Natural killer cell (primary cell): ENCODE measurements around the gene RARB. TPM values are rescaled to one million over a fixed set of nuclear protein-coding genes. Genes with fewer than 3 reads are reported as not detected.

Source experiments
- ATAC-seq, 3 donors: fragments of 150-1000 bp in 2 of 3; fragments of 200-7000 bp in 1 of 3; cut with Tn5 transposase; 1 replicate in 1 of 3; 2 replicates in 2 of 3; pipeline ENCODE4 v1.10.0; 2021; ENCODE audit warnings: mild to moderate bottlenecking in 2 of 3, moderate library complexity in 2 of 3
- DNase-seq, 2 donors: peaks; one replicate each; pipeline versions ENCODE4 v3.0.0 to v3.0.0-alpha.2; 2013 to 2021; ENCODE audit warnings: mixed read lengths in 1 of 2
- H3K27ac ChIP-seq: one replicate; pipeline ENCODE4 v1.5.1; 2013; ENCODE audit warnings: mild to moderate bottlenecking, low read length
- H3K27me3 ChIP-seq: one replicate; pipeline ENCODE4 v1.6.1; 2013; ENCODE audit warnings: low read length; ENCODE audit not compliant: control insufficient read depth, insufficient read depth
- H3K36me3 ChIP-seq: one replicate; pipeline ENCODE4 v1.6.1; 2013; ENCODE audit warnings: low read length; ENCODE audit not compliant: control insufficient read depth, insufficient read depth
- H3K4me1 ChIP-seq: one replicate; pipeline ENCODE4 v1.6.1; 2013; ENCODE audit warnings: low read length; ENCODE audit not compliant: control insufficient read depth, insufficient read depth
- H3K4me3 ChIP-seq: one replicate; pipeline ENCODE4 v1.5.1; 2013; ENCODE audit warnings: low read length
- H3K9me3 ChIP-seq: one replicate; pipeline ENCODE4 v1.6.1; 2013; ENCODE audit warnings: low read length; ENCODE audit not compliant: control insufficient read depth, insufficient read depth
- H3K27ac Mint-ChIP-seq, 2 donors: one replicate each; pipeline ENCODE4 v1.8.0; 2022; ENCODE audit warnings: mild to moderate bottlenecking in 2 of 2, mixed read lengths in 2 of 2, moderate library complexity in 1 of 2
- H3K27me3 Mint-ChIP-seq, 2 donors: one replicate each; pipeline ENCODE4 v1.8.0; 2022; ENCODE audit warnings: low read depth in 2 of 2, mixed read lengths in 2 of 2
- H3K36me3 Mint-ChIP-seq: one replicate; pipeline ENCODE4 v1.8.0; 2022; ENCODE audit warnings: mixed read lengths
- H3K4me1 Mint-ChIP-seq, 2 donors: one replicate each; pipeline ENCODE4 v1.8.0; 2022; ENCODE audit warnings: mixed read lengths in 2 of 2
- H3K4me3 Mint-ChIP-seq: one replicate; pipeline ENCODE4 v1.8.0; 2022; ENCODE audit warnings: mild to moderate bottlenecking, moderate library complexity, mixed read lengths
- H3K9me3 Mint-ChIP-seq, 2 donors: one replicate each; pipeline ENCODE4 v1.8.0; 2022; ENCODE audit warnings: mixed read lengths in 2 of 2
- CTCF ChIP-seq: fragments of 200-600 bp; IDR thresholded peaks from one replicate; pipeline ENCODE4 v1.8.0; 2022; ENCODE audit warnings: antibody characterized with exemption
- WGBS: methylation state at CpG from one replicate; pipeline ENCODE4 v1.1.7; 2013; ENCODE audit warnings: missing lambda C conversion rate; ENCODE audit not compliant: insufficient coverage; 5-methylcytosine and 5-hydroxymethylcytosine counted together
- intact Hi-C: fragments of 100-400 bp; cut with micrococcal nuclease; formaldehyde crosslinking; loops from one replicate; pipeline ENCODE4 v1.14.2; 2022
- total RNA-seq, 4 donors: library from RNA; stranded (reverse); fragments of 120-200 nt in 1 of 4; gene quantifications; one replicate each; pipeline versions ENCODE4 v1.2.3 to v1.2.4, GENCODE V29; 2013 to 2022

Gene RARB
- total RNA-seq, 3 donors from 2014 or later (not counting 1 experiment from before 2014, with no cell fraction given) = not detected

- H3K27ac ChIP-seq = no peak overlapping the region
- no peaks in the 10 kb centered on the region for H3K9me3 ChIP-seq
- DNase-seq = no peak
- no peaks in the 10 kb centered on the region for H3K36me3 ChIP-seq
- Mint-ChIP-seq H3K9me3 (no peaks in the 10 kb centered on the region), H3K4me1 (no peaks in the 10 kb centered on the region), H3K27ac (no peak overlapping the region), H3K27me3 (no peaks in the 10 kb centered on the region), H3K36me3 (no peaks in the 10 kb centered on the region), H3K4me3 (no peak overlapping the region)
- ATAC-seq = no peak
- H3K27me3 ChIP-seq = no peaks in the 10 kb centered on the region
- 95% methylated on average over 8 of the region's 10 CpGs for WGBS
- H3K4me3 ChIP-seq = no peak overlapping the region
- H3K4me1 ChIP-seq = no peaks in the 10 kb centered on the region
- intact Hi-C loops = no loop called here
- no peak for TF ChIP-seq CTCF
Observed at GRCh38 chr3:25567388-25567787, 139.3 kb downstream of the RARB start.

- DNase-seq (no peak), ATAC-seq (no peak)
- Mint-ChIP-seq H3K4me3 (no peak overlapping the region), H3K27ac (no peak overlapping the region), H3K9me3 (no peaks in the 10 kb centered on the region), H3K27me3 (no peaks in the 10 kb centered on the region), H3K4me1 (no peaks in the 10 kb centered on the region), H3K36me3 (no peaks in the 10 kb centered on the region)
- no peaks in the 10 kb centered on the region for H3K36me3 ChIP-seq
- 92% methylated on average over 14 of the region's 14 CpGs for WGBS
- intact Hi-C loops = no loop called here
- H3K4me1 ChIP-seq = no peaks in the 10 kb centered on the region
- no peaks in the 10 kb centered on the region for H3K9me3 ChIP-seq
- TF ChIP-seq CTCF = no peak
- H3K4me3 ChIP-seq = no peak overlapping the region
- H3K27ac ChIP-seq = no peak overlapping the region
- H3K27me3 ChIP-seq = no peaks in the 10 kb centered on the region
Observed at GRCh38 chr3:25567806-25568524, 139.9 kb downstream of the RARB start.

- no peak overlapping the region for H3K27ac Mint-ChIP-seq
- no peak for TF ChIP-seq CTCF
- no peak overlapping the region for H3K4me3 ChIP-seq
- no peak overlapping the region for H3K4me3 Mint-ChIP-seq
- no peak for ATAC-seq
- no peaks in the 10 kb centered on the region for H3K27me3 ChIP-seq
- 88% methylated on average over 10 of the region's 10 CpGs for WGBS
- no peak for DNase-seq
- H3K4me1 Mint-ChIP-seq = no peaks in the 10 kb centered on the region
- no peaks in the 10 kb centered on the region for H3K36me3 ChIP-seq
- H3K27me3 Mint-ChIP-seq = no peaks in the 10 kb centered on the region
- no peak overlapping the region for H3K27ac ChIP-seq
- no peaks in the 10 kb centered on the region for H3K4me1 ChIP-seq
- no peaks in the 10 kb centered on the region for H3K9me3 Mint-ChIP-seq
- no peaks in the 10 kb centered on the region for H3K9me3 ChIP-seq
- intact Hi-C loops = no loop called here
- H3K36me3 Mint-ChIP-seq = no peaks in the 10 kb centered on the region
Observed at GRCh38 chr3:25568525-25569078, 140.5 kb downstream of the RARB start.

GRCh38 chr3:25571285-25571684 is 143.2 kb downstream of the RARB start:
- Mint-ChIP-seq H3K4me3 (no peak overlapping the region), H3K4me1 (no peaks in the 10 kb centered on the region), H3K9me3 (no peaks in the 10 kb centered on the region), H3K27ac (no peak overlapping the region), H3K27me3 (no peaks in the 10 kb centered on the region), H3K36me3 (no peaks in the 10 kb centered on the region)
- Histone ChIP-seq H3K27ac (no peak overlapping the region), H3K4me3 (no peak overlapping the region), H3K9me3 (no peaks in the 10 kb centered on the region), H3K27me3 (no peaks in the 10 kb centered on the region), H3K36me3 (no peaks in the 10 kb centered on the region), H3K4me1 (no peaks in the 10 kb centered on the region)
- no peak for DNase-seq
- TF ChIP-seq CTCF = no peak
- 81% methylated on average over 5 of the region's 6 CpGs for WGBS
- intact Hi-C loops = no loop called here
- no peak for ATAC-seq
